Right ventricle myocardium superior (tissue), 1 donor: ENCODE data around the gene SLC16A13. TPM values are rescaled to one million over a fixed set of nuclear protein-coding genes. Genes with fewer than 3 reads are reported as not detected.

Source experiments
- ATAC-seq: fragments of 200-7000 bp; cut with Tn5 transposase; one replicate; pipeline ENCODE4 v1.9.1; 2020; ENCODE audit warnings: mild to moderate bottlenecking; ENCODE audit not compliant: poor library complexity
- DNase-seq: peaks from one replicate; pipeline ENCODE4 v3.0.0-alpha.2; 2020
- intact Hi-C: fragments of 100-400 bp; cut with DNase I; formaldehyde crosslinking; loops from one replicate; pipeline ENCODE4 v1.11.2; 2022
- total RNA-seq: library from RNA; stranded (reverse); fragmentation: NEBNext Ultra II Directional; extraction: Animal tissue kit (Norgen Biotek cat#: 25700); gene quantifications from one replicate; pipeline ENCODE4 v1.2.1, GENCODE V29; 2021
- donor health status: DM: no; HTN: yes; CAD: no; lungs with severe emphysema.

The SLC16A13 gene
- total RNA-seq, 1 donor from 2014 or later: 1.6 TPM

DNA sequence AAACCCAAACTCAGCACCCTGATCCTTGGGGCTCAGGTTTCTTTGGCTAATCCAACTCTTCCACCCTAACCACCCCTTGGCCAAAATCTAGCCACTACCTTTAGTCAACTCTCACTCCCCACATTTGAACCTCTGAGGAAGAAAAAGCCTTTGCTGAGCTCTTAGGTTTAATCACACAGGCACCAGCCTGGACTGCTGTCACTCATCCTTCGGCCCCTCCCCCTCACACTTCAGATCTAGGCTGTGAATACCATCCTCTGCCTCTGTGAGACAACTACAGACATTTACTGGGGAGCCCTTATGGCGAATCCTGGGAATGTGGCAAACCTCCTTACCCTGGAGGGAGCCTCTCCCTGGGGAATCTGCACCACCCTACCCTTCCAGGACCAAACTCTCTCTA, 28.7 kb upstream of the SLC16A13 start:
- DNase-seq (no peak), ATAC-seq (no peak)
- intact Hi-C loops: loop anchor here (10.0 kb wide), 1 partner anchor 342 kb away; no protein-coding TSS in a partner anchor

DNA sequence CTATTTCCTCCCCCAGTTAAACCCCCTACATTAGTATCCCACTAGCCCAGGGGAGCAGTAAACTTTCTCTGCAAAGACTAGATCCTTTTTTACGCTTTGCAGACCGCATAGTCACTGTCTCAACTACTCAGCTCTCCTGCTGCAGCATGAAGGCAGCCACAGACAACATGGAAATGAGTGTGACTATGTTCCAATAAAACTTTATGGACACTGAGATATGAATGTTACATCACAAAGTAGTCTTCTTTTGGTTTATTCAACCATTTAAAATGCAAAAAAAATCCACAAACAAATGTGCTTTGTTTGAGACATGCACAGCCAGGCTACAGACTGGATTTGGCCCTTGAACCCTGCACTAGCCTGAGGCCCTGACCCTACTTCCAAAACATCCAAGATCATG, 25.3 kb upstream of the SLC16A13 start:
- DNase-seq (no peak), ATAC-seq (no peak)
- intact Hi-C loops: loop anchor here (10.0 kb wide), 1 partner anchor 834 kb away; no protein-coding TSS in a partner anchor

DNA sequence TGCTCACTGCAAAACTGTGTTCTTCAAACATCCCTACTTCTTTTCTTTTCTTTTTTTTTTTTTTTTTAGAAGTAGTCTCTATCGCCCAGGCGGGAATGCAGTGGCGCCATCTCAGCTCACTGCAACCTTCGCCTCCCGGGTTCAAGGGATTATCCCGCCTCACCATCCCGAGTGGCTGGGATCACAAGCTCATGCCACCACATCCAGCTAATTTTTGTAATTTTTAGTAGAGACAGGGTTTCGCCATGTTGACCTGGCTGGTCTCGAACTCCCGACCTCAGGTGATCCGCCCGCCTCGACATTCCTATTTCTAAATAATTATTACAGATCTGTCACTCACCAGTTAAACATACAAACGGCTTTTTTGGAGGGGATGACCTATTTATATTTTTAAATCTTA, 24.4 kb upstream of the SLC16A13 start:
- no peak for DNase-seq
- intact Hi-C loops: loop anchor here (10.0 kb wide), 1 partner anchor 833 kb away; no protein-coding TSS in a partner anchor
- no peak for ATAC-seq

DNA sequence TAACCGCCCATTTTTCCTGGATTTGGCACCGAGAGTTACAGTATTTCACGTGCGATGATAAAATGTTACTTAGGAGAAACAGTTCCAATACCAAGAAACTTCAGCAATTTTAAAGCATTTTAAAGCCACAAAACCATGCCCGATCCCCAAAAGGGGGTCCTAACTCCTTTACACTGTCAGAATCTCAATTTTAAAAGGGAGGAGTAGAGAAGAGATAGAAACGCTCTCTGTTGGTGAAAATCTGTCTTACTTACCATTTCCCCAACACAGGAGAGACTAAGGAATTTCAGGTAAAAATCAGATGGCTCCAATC, 23.9 kb upstream of the SLC16A13 start:
- intact Hi-C loops: loop anchor here (10.0 kb wide), 1 partner anchor 833 kb away; no protein-coding TSS in a partner anchor

DNA sequence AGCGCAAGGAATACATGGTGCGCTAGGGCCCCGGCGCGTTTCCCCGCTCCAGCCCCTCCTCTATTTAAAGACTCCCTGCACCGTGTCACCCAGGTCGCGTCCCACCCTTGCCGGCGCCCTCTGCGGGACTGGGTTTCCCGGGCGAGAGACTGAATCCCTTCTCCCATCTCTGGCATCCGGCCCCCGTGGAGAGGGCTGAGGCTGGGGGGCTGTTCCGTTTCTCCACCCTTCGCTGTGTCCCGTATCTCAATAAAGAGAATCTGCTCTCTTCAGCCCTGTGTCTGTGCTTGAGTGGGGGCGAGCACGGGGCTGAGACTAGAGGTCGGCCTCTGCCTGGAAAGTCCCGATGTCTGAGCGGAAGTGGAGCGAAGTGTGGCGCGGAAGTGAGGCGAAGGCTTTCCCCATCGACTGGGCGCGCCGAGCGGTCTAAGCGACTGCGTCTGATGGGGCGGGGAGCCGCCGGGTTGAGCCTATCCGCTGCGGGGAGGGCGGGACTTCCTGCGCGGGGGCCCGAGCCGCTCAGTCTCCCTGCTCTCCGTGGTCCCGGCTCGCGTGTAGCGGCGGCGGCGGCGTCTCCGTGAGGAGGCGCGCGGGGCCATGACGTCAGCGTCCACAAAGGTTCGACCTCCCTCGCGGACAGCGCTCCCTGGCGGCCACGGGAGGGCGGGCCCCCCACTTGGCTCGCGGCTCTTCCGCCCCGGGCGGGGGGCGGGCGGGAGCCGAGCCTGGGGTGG, 21.4 kb upstream of the SLC16A13 start:
- DNase-seq: peak; percentile 99
- ATAC-seq: peak; percentile 91
- intact Hi-C loops: loop anchor here (10.0 kb wide), 1 partner anchor 830 kb away; no protein-coding TSS in a partner anchor

More for the DNA sequence above, 23.9 kb upstream of the SLC16A13 start:
- DNase-seq: no peak
- no peak for ATAC-seq

DNA sequence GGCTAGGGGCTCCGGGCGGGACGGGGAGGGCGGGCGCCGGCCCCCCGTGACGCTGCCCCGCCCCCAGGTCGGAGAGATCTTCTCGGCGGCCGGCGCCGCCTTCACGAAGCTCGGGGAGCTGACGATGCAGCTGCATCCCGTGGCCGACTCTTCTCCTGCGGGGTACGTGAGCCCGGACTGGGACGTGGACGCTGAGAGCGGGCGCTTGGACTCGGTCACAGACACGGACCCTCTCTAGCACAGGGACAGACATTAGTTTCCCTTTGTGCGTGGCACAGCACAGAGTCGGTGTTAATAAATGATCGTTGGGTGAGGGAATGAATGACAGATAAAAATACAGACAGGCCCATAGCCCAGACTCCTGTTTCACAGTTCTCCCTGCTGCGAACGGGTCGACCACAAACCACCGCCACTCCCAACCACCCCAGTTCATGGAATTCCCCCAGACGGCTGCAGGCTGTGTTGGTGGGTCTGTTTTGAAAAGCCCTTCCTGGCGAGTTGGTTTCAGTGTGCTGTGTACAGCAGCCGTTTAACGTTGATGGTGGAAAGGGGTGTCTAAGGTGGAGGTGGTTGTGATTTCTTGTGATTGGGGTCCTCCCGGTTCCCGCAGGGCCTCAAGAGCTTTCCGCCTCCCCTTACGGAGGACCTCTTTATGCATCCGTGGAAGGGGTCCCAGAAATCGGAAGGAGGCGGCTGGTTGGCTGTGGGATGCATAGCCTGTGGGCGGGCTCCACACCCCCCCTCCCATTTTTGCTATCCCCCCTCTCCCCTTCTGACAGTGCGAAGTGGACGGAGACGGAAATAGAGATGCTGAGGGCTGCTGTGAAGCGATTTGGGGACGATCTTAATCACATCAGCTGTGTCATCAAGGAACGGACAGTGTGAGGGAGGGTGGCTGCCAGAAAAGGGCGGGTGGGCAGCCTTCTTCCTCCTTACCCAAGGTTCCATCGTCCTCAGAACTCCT, 20.5 kb upstream of the SLC16A13 start:
- no peak for DNase-seq
- ATAC-seq: no peak
- intact Hi-C loops: loop anchor here (10.0 kb wide), 1 partner anchor 830 kb away; no protein-coding TSS in a partner anchor

DNA sequence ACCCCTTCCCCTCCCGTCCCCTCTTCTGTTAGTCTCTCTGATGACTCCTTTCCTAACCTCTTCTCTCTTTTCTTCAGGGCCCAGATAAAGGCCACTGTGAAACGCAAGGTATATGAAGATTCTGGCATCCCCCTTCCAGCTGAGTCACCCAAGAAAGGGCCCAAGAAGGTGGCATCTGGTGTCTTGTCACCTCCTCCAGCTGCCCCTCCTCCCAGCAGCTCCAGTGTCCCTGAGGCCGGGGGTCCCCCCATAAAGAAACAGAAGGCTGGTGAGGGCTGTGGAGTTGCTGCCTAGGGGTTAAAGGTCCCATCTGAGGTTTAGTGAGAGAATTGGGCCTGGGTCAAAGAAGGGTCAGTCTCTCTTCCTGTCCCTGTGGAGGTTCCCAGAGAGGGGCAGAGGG, 19.4 kb upstream of the SLC16A13 start:
- ATAC-seq (no peak), DNase-seq (no peak)
- intact Hi-C loops: loop anchor here (10.0 kb wide), 1 partner anchor 828 kb away; no protein-coding TSS in a partner anchor

DNA sequence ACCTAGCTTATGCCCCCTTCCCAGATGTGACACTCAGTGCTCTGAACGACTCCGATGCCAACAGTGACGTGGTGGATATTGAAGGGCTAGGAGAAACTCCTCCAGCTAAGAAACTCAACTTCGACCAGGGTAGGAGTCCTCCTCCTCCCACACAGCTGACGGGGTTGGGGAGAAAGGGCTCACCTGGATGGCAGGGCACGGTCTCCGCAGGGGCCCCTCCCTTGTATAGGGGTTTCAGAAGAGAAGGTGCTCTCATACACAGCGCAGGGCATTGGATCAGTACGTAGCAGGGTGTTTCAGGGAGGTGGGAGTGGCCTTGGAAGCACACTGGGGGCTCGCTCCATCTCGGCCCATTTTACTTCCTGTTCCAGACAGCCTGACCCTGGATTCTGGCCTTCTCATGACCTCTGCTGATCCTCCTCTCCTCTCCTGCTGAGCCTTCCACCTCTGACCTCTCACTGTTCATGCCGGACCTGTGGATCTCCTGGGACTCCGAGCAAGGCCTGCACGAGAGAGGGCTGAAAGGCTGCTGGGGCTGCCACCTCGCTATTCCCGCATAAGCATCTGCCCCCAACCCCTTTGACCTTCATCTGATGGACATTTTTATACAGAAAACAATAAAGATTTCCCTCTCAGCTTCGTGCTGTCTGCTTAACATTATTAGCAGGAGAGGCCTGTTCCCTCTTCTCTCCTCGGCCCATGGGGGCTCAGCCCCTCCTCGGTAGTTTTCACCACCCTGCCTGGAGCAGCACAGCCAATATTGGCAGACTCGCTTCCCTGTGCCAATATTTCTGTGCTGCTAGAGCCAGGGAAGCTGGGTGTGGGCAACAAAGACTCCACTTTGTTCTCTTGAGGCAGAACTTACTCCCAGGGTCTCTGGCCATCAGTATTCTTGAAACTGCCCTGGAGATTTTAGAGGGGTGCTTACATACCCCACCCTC, 18.7 kb upstream of the SLC16A13 start:
- intact Hi-C loops: loop anchor here (10.0 kb wide), 1 partner anchor 828 kb away; no protein-coding TSS in a partner anchor
- no peak for ATAC-seq
- DNase-seq: no peak

DNA sequence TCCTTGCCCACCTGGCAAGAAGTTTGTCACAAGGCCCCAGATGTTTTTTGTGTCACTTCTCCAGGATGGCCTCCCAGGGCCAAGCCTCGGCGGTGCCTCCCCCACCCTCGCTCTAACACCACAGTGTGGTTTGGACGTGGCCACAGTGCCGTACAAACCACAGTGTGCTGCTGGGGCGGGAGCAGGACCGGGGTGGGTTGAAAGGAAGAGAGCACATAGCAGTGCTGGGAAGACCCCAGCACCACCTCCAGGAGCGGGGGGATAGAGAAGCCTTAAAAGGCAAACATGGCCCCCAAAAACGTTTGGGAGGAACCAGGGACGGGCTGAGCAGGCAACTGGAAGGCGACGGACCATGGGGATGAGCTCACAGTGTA, 18.0 kb upstream of the SLC16A13 start:
- ATAC-seq: no peak
- intact Hi-C loops: loop anchor here (10.0 kb wide), 1 partner anchor 827 kb away; no protein-coding TSS in a partner anchor
- DNase-seq: no peak

DNA sequence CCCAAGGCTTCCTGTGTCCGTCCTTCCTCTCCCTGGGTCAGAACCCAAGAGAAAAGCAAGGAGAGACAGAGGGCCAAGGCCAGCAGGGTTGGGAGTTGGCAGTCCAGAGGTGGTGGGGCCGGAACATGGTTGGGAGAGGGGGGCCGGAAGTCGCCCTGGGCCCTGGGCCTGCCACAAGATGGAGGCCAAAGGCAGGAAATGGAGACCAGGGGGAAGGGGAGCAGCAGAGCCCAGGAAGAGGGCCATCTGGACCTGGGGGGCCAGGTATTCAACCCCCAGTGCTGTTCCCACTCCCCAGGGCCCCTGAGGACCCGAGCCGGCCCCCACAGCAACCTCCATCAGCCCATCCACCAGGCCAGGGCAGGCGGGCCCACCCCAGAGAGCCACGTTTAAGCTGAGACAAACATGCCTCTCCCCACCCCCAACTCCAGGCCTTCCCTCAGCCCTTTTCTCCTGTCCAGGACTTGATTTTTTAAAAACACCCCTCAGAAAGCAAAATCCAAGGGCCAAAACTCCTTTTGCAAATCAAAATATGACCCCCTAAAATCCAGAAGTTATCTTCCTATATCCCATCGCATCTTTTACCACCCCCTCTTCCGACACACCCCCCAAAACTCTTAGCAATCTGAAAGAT, 17.4 kb upstream of the SLC16A13 start:
- intact Hi-C loops: loop anchor here (10.0 kb wide), 1 partner anchor 826 kb away; no protein-coding TSS in a partner anchor

DNA sequence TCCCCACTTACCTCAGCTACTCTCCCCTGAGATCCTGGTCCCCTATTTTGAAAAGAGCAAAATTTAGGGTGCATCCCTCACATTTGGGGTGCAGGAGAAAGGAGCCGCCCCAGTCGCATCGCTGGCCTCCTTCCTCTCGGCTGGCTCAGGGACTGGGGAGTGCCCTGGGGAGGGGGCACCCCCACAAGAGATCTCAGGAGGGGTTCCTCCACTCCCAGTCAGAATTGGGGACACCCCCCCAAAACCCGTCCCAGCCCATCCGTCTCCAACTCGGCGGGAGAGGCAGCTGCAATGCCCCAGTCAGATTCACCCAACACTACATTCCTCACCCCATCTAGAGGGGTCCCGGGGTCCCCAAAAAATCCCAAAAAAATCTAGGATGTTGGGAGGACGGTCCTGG, 16.4 kb upstream of the SLC16A13 start:
- intact Hi-C loops: loop anchor here (10.0 kb wide), 1 partner anchor 825 kb away; no protein-coding TSS in a partner anchor
- no peak for DNase-seq
- ATAC-seq: no peak

More for the DNA sequence above, 17.4 kb upstream of the SLC16A13 start:
- DNase-seq (peak; percentile 79), ATAC-seq (no peak)

DNA sequence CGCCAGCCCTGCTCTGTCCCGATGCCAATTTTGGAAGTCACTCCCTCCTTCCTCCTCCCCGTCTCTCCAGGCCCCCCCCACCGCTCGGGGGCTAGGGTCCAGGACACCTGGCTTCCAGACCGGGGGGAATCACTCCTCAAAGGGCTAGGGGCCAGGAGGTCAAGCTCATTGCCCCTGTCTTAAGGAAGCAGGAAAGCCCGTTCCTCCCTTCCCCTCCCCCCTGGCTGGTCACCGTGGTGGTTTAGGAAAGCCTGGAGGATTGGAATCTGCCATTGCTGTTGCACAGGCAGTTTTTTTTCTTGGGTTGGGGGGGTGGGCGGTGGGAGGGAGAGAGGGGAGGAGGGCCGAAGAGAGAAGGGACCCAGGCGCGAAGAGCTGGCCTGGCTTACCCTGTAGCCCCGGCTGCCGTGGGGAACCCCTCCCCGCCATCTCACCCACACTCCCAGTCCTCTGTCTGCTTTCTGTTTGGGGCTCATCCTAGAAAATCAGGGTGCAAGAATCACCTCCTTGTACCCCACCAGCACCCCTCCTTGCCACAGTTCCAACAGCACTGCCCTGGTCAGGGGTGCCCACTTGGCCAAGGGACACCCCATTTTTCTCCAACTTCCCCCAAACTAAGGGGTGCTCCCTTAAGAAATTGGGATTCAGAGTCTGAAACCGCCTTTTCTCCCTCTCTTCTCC, 15.8 kb upstream of the SLC16A13 start:
- intact Hi-C loops: loop anchor here (5.0 to 10.0 kb wide), 2 partner anchors 108 to 825 kb away; no protein-coding TSS in a partner anchor
- ATAC-seq (no peak), DNase-seq (peak; percentile 70)

DNA sequence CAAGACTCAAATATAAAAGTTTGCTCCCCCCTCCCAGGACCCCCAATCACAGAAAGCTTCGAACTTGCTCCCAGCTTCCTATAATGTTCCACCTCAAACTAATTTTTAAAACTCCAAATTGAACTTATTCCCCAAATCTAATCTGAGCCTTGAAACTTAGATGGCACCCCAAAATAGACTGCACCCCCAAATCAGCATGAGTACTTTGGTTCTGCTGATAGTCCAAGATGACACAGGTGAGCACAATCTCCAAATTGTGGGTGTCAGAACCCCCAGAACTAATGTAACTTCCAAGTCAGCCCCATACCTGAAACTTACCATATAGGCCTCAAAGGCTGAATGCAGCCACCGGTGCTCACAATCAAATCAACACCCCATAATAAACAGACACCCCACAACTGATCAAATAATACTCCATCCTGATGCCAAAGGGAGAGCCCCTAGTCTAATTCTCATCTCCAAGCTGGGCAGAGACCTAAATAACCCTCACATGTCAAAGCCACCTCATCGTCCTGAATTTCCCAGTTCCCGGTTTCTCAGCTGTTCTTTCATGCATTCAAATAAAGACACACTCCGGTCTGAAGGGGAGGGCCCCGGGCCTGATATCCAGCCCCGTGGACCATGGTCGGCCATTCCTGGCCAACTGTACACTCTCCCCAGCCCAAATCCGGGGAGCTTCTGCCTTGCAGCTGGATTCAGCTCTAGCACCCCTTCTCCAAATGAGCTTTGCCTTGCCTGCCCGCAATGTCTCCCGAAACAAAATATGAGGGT, 14.7 kb upstream of the SLC16A13 start:
- no peak for DNase-seq
- no peak for ATAC-seq
- intact Hi-C loops: loop anchor here (5.0 kb wide), 1 partner anchor 109 kb away; no protein-coding TSS in a partner anchor

DNA sequence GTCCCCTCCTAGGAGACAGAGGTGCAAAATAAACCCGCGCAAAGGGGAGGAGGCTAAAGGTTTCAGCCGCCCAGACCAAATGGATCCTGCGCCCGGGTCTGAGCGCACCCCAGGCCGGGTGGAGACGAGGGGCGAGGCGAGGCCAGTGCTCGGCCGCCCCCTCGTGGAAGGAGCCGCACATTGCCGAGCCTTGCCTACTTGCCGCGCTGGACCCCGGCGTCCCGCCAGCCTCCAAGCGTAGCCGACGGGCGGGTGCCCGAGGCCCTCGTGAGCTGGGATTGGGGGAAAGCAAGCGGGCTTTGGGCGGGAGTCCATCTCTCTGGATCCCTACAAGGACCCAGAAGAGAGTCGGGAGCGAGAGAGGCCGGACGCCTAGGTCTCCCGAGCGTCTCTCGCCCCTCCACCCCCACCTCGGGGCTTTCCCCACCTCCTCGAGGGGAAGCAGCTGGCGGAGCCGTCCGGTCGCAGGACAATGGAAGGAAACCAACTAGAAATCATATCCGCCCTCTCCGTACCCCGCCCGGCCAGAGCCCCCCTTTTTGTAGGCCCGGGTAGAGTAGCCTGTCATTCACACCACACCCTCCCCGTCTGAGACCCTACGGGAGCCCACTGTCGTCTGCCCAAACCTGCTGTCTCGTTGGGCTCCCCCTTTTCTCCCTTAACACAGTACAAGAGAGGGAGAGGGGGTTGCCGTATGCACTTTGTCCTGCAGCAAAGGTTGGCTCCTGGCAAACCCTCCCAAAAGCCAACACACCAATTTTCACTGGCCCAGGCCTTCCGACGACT, 13.6 kb upstream of the SLC16A13 start:
- ATAC-seq (peak; percentile 74), DNase-seq (peak; percentile 91)
- intact Hi-C loops: loop anchor here (5.0 kb wide), 1 partner anchor 110 kb away; no protein-coding TSS in a partner anchor

DNA sequence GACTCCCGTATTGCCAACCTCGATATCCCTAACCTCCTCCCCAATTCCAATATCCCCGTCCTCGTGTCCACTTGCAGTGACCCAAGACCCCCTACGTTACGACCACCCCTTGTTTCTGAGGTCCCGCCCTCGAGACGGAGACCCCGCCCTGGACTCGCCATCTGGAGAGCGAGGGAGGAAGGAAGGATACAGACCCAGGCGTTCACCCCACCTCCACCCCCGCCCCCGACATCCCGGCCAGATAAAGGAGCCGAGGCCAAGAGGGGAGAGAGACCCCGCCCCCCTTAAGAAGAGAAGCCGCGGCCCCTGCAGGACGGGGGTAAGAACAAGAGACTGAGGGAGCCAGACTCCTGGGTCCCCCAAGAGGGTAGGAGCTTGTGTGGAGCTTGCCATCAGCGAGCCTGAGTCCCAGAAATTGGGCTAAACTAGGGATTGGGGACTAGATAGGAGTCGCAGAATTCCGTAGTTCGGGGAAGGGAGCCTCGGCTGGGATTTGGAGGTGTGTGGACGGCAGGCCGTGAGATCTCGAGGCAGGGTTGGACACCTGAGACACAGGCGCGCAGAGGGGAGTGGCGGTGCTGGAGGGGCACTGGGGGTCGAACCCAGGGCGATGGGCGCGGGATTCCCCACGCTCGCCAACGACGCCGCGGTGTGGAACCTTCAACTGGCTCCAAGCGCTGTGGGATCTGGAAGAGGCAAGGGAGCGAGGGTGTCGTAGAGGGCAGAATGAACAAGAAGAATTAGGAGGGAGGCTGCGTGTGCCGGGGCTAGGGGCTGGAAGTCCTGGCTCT, 12.8 kb upstream of the SLC16A13 start, which contains the start of gene BCL6B:
BCL6B (plus strand) TSS at position 270 of the 791 bp plus-strand sequence. CDS start 622 bp downstream, outside the sequence.
- DNase-seq: peak; percentile 58
- ATAC-seq: peak; percentile 1
- intact Hi-C loops: loop anchor here (5.0 kb wide), 1 partner anchor 111 kb away; no protein-coding TSS in a partner anchor
